ENCODE measurements around the gene GLDN.

The GLDN gene

GRCh38 chr15:51448622-51449399, 107.4 kb downstream of the GLDN start:
- no peak for DNase-seq

- DNase-seq = no peak
Measured at GRCh38 chr15:51450001-51450400, 108.5 kb downstream of the GLDN start.
